ENCODE data around the gene OGFOD1. TPM values are rescaled to one million over a fixed set of nuclear protein-coding genes. Genes with fewer than 3 reads are reported as not detected.

OGFOD1 gene
- total and polyA plus RNA-seq, 9 of the 15 experiments (the other 6 are each of a cell fraction or from before 2014, with no cell fraction given): 60.4 to 134 (median 85.8) TPM

GRCh38 chr16:56462064-56462796, 10.9 kb downstream of the OGFOD1 start (continued):
- TF ChIP-seq ZNF280B (CRISPR knock-in tag; IDR thresholded peaks at IDR 0.05) (no peak), XRCC3 (IDR thresholded peaks at IDR 0.05) (no peak), ESRRB (CRISPR knock-in tag; IDR thresholded peaks at IDR 0.05; ENCODE audit: borderline replicate concordance) (no peak), RFX1 (IDR thresholded peaks at IDR 0.05) (no peak), HMGN3 (IDR thresholded peaks at IDR 0.05; ENCODE audit: borderline replicate concordance, extremely low read depth, insufficient read length, low read depth, low read length) (no peak), FOXA3 (CRISPR knock-in tag; conservative IDR thresholded peaks at IDR 0.05 in 1 of 2, IDR thresholded peaks at IDR 0.05 in 1 of 2) (peak in 1 of 2 experiments; percentile 73; a peak in 2 of 4 replicates), CBX2 (IDR thresholded peaks at IDR 0.05; ENCODE audit: insufficient read depth, low read length, poor library complexity, severe bottlenecking) (no peak), ZFP91 (CRISPR knock-in tag; IDR thresholded peaks at IDR 0.05) (no peak), VEZF1 (CRISPR knock-in tag; IDR thresholded peaks at IDR 0.05) (0 out of 2 replicates have a peak, but pooled peaks have one; percentile 39), ZNF384 (IDR thresholded peaks at IDR 0.05; ENCODE audit: low read depth, low read length) (no peak), BRCA1 (IDR thresholded peaks at IDR 0.05) (no peak), BRCA1 (CRISPR knock-in tag; IDR thresholded peaks at IDR 0.05) (no peak), TBP (optimal IDR thresholded peaks at IDR 0.05; ENCODE audit: low read depth, low read length) (no peak), ZNF324 (CRISPR knock-in tag; IDR thresholded peaks at IDR 0.05) (no peak), ZBED1 (IDR thresholded peaks at IDR 0.05) (no peak), CBX5 (IDR thresholded peaks at IDR 0.05; ENCODE audit: borderline replicate concordance, low read depth) (no peak), CBFA2T3 (IDR thresholded peaks at IDR 0.05) (peak; percentile 95), ILK (tag; IDR thresholded peaks at IDR 0.05; ENCODE audit: borderline replicate concordance, low read depth) (no peak), FOXK2 (conservative IDR thresholded peaks at IDR 0.05 in 1 of 2, IDR thresholded peaks at IDR 0.05 in 1 of 2; ENCODE audit: low read depth in 2 of 2) (no peak), HDAC1 (IDR thresholded peaks at IDR 0.05) (peak in 1 of 2 experiments; percentile 34; a peak in 1 of 4 replicates), TRIM25 (IDR thresholded peaks at IDR 0.05; ENCODE audit: borderline replicate concordance) (no peak), MAZ (CRISPR knock-in tag; conservative IDR thresholded peaks at IDR 0.05 in 1 of 2, IDR thresholded peaks at IDR 0.05 in 1 of 2) (no peak)
